ENCODE results near the gene RDH16.

DNA sequence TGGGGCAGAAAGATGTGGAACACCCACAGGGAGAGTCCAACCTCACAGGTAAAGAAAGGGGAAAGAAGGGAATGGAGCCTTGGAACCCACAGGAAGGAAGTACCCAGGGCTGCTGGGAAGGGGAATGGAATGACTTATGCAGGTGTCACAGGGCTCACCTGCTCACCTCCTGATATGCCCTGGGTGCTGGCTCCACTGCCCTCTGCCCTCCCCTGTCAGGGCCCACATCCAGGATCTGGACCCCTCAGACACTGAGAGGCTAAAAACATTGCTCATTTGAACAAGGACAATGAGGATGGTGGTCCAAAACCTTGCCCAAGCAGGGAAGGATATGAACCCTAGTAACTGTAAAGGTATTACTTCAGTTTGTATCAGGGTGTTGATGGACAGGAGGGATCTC is 29.6 kb upstream of the RDH16 start:
- TF ChIP-seq, protein P1, sequence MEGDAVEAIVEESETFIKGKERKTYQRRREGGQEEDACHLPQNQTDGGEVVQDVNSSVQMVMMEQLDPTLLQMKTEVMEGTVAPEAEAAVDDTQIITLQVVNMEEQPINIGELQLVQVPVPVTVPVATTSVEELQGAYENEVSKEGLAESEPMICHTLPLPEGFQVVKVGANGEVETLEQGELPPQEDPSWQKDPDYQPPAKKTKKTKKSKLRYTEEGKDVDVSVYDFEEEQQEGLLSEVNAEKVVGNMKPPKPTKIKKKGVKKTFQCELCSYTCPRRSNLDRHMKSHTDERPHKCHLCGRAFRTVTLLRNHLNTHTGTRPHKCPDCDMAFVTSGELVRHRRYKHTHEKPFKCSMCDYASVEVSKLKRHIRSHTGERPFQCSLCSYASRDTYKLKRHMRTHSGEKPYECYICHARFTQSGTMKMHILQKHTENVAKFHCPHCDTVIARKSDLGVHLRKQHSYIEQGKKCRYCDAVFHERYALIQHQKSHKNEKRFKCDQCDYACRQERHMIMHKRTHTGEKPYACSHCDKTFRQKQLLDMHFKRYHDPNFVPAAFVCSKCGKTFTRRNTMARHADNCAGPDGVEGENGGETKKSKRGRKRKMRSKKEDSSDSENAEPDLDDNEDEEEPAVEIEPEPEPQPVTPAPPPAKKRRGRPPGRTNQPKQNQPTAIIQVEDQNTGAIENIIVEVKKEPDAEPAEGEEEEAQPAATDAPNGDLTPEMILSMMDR (IDR thresholded peaks at IDR 0.05), result no peak
- TF ChIP-seq POLR2A (IDR thresholded peaks at IDR 0.05) (no peak), POLR2AphosphoS5 (IDR thresholded peaks at IDR 0.05) (no peak)
